ENCODE results near the gene KRTAP3-1.
"Not testable (repeated sequence)": the region's sequence is repeated elsewhere in the genome, so short reads cannot be mapped to it uniquely, and the experiment has no call there.

The KRTAP3-1 gene
- 0 reads per million in 3 donors for total RNA-seq

- Histone ChIP-seq H3K4me3 (ENCODE audit: insufficient read depth, low read depth, low read length, poor library complexity, severe bottlenecking) (no peak within 1 kb of the TSS), H3K9me3 (ENCODE audit: control insufficient read depth, low read length) (no peaks in the 10 kb centered on the region), H3K27ac (ENCODE audit: insufficient read depth, low read length, poor library complexity, severe bottlenecking) (no peak within 1 kb of the TSS), H3K4me1 (ENCODE audit: control insufficient read depth, insufficient read depth, low read length, poor library complexity, severe bottlenecking) (no peaks in the 10 kb centered on the region), H3K36me3 (ENCODE audit: control insufficient read depth, insufficient read depth, low read length) (no peaks in the 10 kb centered on the region), H3K27me3 (replicated peaks; ENCODE audit: control insufficient read depth, insufficient read depth, low read length, poor library complexity, severe bottlenecking) (no peaks in the 10 kb centered on the region)
- no peak for DNase-seq
Observed at GRCh38 chr17:41008811-41009210, at the start of gene KRTAP3-1. TSS of gene KRTAP3-1 (minus strand) at chr17:41009128. CDS start at chr17:41009074, 54 bp downstream.

DNA sequence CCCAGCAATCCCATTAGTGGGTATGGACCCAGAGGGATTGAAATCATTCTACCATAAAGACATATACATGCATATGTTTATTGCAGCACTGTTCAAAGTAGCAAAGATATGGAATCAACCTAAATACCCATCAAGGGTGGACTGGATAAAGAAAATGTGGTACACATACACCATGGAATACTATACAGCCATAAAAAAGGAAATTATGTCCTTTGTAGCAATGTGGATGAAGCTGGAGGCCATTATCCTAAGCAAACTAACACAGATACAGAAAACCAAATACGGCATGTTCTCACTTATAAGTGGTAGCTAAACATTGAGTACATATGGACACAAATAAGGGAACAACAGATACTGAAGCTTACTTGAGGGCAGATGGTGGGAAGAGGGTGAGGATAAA, 48.6 kb upstream of the KRTAP3-1 start:
- no peak overlapping the region for H3K27ac ChIP-seq (ENCODE audit: insufficient read depth, low read length, poor library complexity, severe bottlenecking)
- H3K4me3 ChIP-seq (ENCODE audit: insufficient read depth, low read depth, low read length, poor library complexity, severe bottlenecking), result no peak overlapping the region
- H3K9me3 ChIP-seq (ENCODE audit: control insufficient read depth, low read length), result no peaks in the 10 kb centered on the region
- H3K36me3 ChIP-seq (ENCODE audit: control insufficient read depth, insufficient read depth, low read length), result no peaks in the 10 kb centered on the region
- no peaks in the 10 kb centered on the region for H3K4me1 ChIP-seq (ENCODE audit: control insufficient read depth, insufficient read depth, low read length, poor library complexity, severe bottlenecking)
- DNase-seq, result no peak
- H3K27me3 ChIP-seq (replicated peaks; ENCODE audit: control insufficient read depth, insufficient read depth, low read length, poor library complexity, severe bottlenecking), result peaks cover 2% of the 10 kb centered on the region

DNA sequence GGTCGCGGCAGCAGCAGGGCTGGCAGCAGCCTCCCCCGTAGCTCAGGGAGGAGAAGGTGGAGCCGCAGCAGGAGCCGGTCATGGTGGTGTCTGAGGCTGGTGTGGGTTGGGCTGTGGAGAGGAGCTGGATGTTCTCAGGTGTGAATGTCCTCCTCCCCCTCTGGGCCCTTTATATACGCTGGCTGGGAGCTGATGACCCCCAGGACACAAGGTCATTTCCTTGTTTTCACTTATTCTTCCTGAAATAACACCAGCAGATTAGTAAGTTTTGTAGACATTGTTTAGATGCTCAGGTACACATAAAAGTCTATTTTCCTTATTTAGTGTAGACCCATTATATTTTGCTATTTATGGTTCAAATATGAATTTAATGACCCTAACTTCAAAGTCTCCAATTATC, 46.2 kb upstream of the KRTAP3-1 start, which contains the start of gene KRTAP2-2:
KRTAP2-2 (minus strand) TSS at position 101 of the 400 bp plus-strand sequence; CDS start at position 82, 19 bp downstream.
- not testable (repeated sequence) for H3K9me3 ChIP-seq (ENCODE audit: control insufficient read depth, low read length); H3K4me3 ChIP-seq (ENCODE audit: insufficient read depth, low read depth, low read length, poor library complexity, severe bottlenecking); H3K27ac ChIP-seq (ENCODE audit: insufficient read depth, low read length, poor library complexity, severe bottlenecking); H3K4me1 ChIP-seq (ENCODE audit: control insufficient read depth, insufficient read depth, low read length, poor library complexity, severe bottlenecking); DNase-seq; H3K36me3 ChIP-seq (ENCODE audit: control insufficient read depth, insufficient read depth, low read length); H3K27me3 ChIP-seq (replicated peaks; ENCODE audit: control insufficient read depth, insufficient read depth, low read length, poor library complexity, severe bottlenecking)

- H3K27ac ChIP-seq (ENCODE audit: insufficient read depth, low read length, poor library complexity, severe bottlenecking); H3K9me3 ChIP-seq (ENCODE audit: control insufficient read depth, low read length); H3K4me1 ChIP-seq (ENCODE audit: control insufficient read depth, insufficient read depth, low read length, poor library complexity, severe bottlenecking); DNase-seq; H3K4me3 ChIP-seq (ENCODE audit: insufficient read depth, low read depth, low read length, poor library complexity, severe bottlenecking); H3K27me3 ChIP-seq (replicated peaks; ENCODE audit: control insufficient read depth, insufficient read depth, low read length, poor library complexity, severe bottlenecking); H3K36me3 ChIP-seq (ENCODE audit: control insufficient read depth, insufficient read depth, low read length): not testable (repeated sequence)
Observed at GRCh38 chr17:41054556-41054955, 45.6 kb upstream of the KRTAP3-1 start.

DNA sequence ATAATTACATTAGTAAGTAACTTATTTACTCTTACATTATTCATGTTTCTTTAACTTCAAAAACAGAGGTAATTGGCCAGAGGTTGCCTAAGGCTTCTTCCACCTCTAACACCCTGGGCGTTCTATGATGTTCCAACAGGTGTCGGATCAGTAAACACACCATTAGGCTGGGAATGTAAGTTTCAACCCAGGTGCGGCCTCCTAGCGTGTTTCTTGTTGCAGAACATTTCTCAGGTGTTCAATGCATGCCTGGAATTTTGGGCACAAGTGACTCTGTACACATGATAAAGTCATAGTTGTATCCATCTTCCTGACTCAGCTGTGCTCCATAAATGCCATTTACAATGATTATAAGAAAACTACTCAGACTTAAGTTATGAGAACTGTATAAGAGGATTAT, 45.1 kb upstream of the KRTAP3-1 start:
- Histone ChIP-seq H3K36me3 (ENCODE audit: control insufficient read depth, insufficient read depth, low read length) (no peaks in the 10 kb centered on the region), H3K4me1 (ENCODE audit: control insufficient read depth, insufficient read depth, low read length, poor library complexity, severe bottlenecking) (no peaks in the 10 kb centered on the region), H3K27ac (ENCODE audit: insufficient read depth, low read length, poor library complexity, severe bottlenecking) (no peak overlapping the region), H3K9me3 (ENCODE audit: control insufficient read depth, low read length) (no peaks in the 10 kb centered on the region), H3K27me3 (replicated peaks; ENCODE audit: control insufficient read depth, insufficient read depth, low read length, poor library complexity, severe bottlenecking) (no peaks in the 10 kb centered on the region), H3K4me3 (ENCODE audit: insufficient read depth, low read depth, low read length, poor library complexity, severe bottlenecking) (no peak overlapping the region)
- no peak for DNase-seq

DNA sequence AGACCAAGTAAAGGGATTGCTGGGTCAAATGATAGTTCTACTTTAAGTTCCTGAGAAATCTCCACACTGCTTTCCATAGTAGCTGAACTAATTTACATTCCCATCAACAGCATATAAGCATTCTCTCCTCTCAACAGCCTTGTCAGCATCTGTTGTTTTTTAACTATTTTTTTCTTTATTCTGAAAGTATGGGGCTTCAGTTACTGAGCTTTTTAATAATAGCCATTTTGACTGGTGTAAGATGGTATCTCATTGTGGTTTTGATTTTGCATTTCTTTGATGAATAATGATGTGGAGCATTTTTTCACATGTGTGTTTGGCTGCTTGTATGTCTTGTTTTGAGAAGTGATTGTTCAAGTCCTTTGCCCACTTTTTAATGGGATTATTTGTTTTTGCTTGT, 43.6 kb upstream of the KRTAP3-1 start:
- H3K27me3 ChIP-seq (replicated peaks; ENCODE audit: control insufficient read depth, insufficient read depth, low read length, poor library complexity, severe bottlenecking), result no peaks in the 10 kb centered on the region
- H3K36me3 ChIP-seq (ENCODE audit: control insufficient read depth, insufficient read depth, low read length), result no peaks in the 10 kb centered on the region
- no peak for DNase-seq
- H3K27ac ChIP-seq (ENCODE audit: insufficient read depth, low read length, poor library complexity, severe bottlenecking), result no peak overlapping the region
- H3K4me3 ChIP-seq (ENCODE audit: insufficient read depth, low read depth, low read length, poor library complexity, severe bottlenecking), result no peak overlapping the region
- H3K4me1 ChIP-seq (ENCODE audit: control insufficient read depth, insufficient read depth, low read length, poor library complexity, severe bottlenecking), result no peaks in the 10 kb centered on the region
- no peaks in the 10 kb centered on the region for H3K9me3 ChIP-seq (ENCODE audit: control insufficient read depth, low read length)

GRCh38 chr17:41049110-41049509, 40.2 kb upstream of the KRTAP3-1 start:
- Histone ChIP-seq H3K27me3 (replicated peaks; ENCODE audit: control insufficient read depth, insufficient read depth, low read length, poor library complexity, severe bottlenecking) (no peaks in the 10 kb centered on the region), H3K9me3 (ENCODE audit: control insufficient read depth, low read length) (no peaks in the 10 kb centered on the region), H3K27ac (ENCODE audit: insufficient read depth, low read length, poor library complexity, severe bottlenecking) (no peak overlapping the region), H3K4me3 (ENCODE audit: insufficient read depth, low read depth, low read length, poor library complexity, severe bottlenecking) (no peak overlapping the region), H3K36me3 (ENCODE audit: control insufficient read depth, insufficient read depth, low read length) (no peaks in the 10 kb centered on the region), H3K4me1 (ENCODE audit: control insufficient read depth, insufficient read depth, low read length, poor library complexity, severe bottlenecking) (no peaks in the 10 kb centered on the region)
- no peak for DNase-seq

- Histone ChIP-seq H3K36me3 (ENCODE audit: control insufficient read depth, insufficient read depth, low read length) (no peaks in the 10 kb centered on the region), H3K4me1 (ENCODE audit: control insufficient read depth, insufficient read depth, low read length, poor library complexity, severe bottlenecking) (no peaks in the 10 kb centered on the region), H3K4me3 (ENCODE audit: insufficient read depth, low read depth, low read length, poor library complexity, severe bottlenecking) (no peak overlapping the region), H3K9me3 (ENCODE audit: control insufficient read depth, low read length) (no peaks in the 10 kb centered on the region), H3K27ac (ENCODE audit: insufficient read depth, low read length, poor library complexity, severe bottlenecking) (no peak overlapping the region), H3K27me3 (replicated peaks; ENCODE audit: control insufficient read depth, insufficient read depth, low read length, poor library complexity, severe bottlenecking) (no peaks in the 10 kb centered on the region)
- no peak for DNase-seq
Observed at GRCh38 chr17:41048441-41048840, 39.5 kb upstream of the KRTAP3-1 start.

DNA sequence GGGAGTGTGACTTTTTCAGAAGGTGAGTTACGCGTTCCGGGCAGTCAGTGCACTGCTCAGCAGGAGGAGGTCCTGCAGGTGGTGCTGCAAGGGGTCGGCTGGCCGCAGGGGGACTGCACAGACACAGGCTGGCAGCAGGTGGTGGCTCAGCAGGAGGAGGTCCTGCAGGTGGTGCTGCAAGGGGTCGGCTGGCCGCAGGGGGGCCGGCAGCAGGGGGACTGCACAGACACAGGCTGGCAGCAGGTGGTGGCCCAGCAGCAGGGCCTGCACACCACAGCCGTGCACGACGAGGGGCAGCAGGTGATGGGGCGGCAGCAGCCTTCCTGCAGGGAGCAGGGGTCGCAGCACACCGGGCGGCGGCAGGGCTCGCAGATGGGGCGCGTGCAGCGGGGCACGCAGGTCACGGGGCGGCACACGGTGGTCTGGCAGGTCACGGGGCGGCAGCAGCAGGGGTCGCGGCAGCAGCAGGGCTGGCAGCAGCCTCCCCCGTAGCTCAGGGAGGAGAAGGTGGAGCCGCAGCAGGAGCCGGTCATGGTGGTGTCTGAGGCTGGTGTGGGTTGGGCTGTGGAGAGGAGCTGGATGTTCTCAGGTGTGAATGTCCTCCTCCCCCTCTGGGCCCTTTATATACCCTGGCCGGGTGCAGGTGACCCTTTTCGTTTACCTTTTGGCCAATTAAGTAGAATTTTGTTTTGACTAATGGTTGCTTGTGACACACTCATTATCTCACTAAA, 38.0 kb upstream of the KRTAP3-1 start, which contains the start of gene KRTAP2-1:
KRTAP2-1 (minus strand) TSS at position 582 of the 731 bp plus-strand sequence; CDS start at position 533, 49 bp downstream.
- not testable (repeated sequence) for H3K4me3 ChIP-seq (ENCODE audit: insufficient read depth, low read depth, low read length, poor library complexity, severe bottlenecking); DNase-seq; H3K36me3 ChIP-seq (ENCODE audit: control insufficient read depth, insufficient read depth, low read length); H3K9me3 ChIP-seq (ENCODE audit: control insufficient read depth, low read length); H3K27me3 ChIP-seq (replicated peaks; ENCODE audit: control insufficient read depth, insufficient read depth, low read length, poor library complexity, severe bottlenecking); H3K27ac ChIP-seq (ENCODE audit: insufficient read depth, low read length, poor library complexity, severe bottlenecking); H3K4me1 ChIP-seq (ENCODE audit: control insufficient read depth, insufficient read depth, low read length, poor library complexity, severe bottlenecking)

DNA sequence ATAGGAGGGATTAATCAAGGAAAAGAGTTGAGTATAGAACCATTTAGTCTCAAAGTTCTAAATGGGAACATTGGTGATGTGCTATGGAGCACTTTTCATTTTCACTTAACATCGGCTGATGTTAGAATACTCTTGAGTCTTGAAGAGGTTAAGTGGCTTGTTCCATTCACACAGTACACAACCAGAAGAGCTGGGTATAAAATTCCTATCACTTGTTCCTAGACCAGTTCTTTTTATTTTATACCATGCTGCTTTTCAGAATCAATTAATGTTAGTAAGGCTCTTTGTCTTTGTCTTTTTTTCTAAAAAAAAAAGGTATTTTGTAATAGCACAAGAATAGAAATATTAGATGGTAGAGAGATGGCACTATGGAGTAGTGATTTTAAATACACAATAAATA, 34.0 kb upstream of the KRTAP3-1 start:
- Histone ChIP-seq H3K27me3 (replicated peaks; ENCODE audit: control insufficient read depth, insufficient read depth, low read length, poor library complexity, severe bottlenecking) (no peaks in the 10 kb centered on the region), H3K27ac (ENCODE audit: insufficient read depth, low read length, poor library complexity, severe bottlenecking) (no peak overlapping the region), H3K4me1 (ENCODE audit: control insufficient read depth, insufficient read depth, low read length, poor library complexity, severe bottlenecking) (no peaks in the 10 kb centered on the region)

More for the DNA sequence above, 34.0 kb upstream of the KRTAP3-1 start:
- no peak for DNase-seq
- Histone ChIP-seq H3K9me3 (ENCODE audit: control insufficient read depth, low read length) (no peaks in the 10 kb centered on the region), H3K4me3 (ENCODE audit: insufficient read depth, low read depth, low read length, poor library complexity, severe bottlenecking) (no peak overlapping the region), H3K36me3 (ENCODE audit: control insufficient read depth, insufficient read depth, low read length) (no peaks in the 10 kb centered on the region)
